Measurements from ENCODE around the gene FNDC1. TPM values are rescaled to one million over a fixed set of nuclear protein-coding genes. Genes with fewer than 3 reads are reported as not detected.
"Not testable (repeated sequence)": the region's sequence is repeated elsewhere in the genome, so short reads cannot be mapped to it uniquely, and the experiment has no call there.

The FNDC1 gene
- polyA plus RNA-seq, 3 donors from 2014 or later = not detected

DNA sequence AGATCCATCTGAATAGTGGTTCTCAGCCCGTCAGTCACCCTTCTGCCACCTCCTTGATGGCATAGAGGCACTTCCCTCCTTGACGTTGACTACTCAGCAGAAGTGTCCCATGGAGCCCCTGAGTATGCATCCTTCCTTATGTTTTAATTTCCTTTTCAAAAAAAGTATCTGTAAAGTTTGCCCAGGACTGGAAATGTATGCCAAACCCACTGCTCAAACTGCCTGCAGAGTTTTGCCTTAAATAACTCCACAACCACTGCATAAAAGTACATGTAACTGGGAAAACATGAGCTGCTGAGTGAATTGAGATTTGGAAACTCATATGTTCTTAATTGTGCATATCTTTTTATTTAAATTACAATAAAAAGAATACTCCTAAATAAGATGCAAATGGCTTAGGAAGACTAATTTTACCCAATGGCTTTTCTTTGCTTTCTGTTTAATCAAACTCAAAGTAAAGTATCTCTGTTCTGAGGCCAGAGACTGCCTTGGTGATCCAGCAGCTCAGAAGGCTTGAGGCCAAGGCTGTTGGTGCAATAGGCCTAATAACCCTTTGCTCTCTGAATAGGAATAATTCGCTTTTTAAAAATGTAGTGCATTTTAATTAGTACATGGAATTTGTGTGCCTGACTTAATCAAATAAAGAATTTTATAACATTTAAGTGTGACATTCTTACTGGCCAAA lies 90.4 kb downstream of the FNDC1 start:
- no peak overlapping the region for H3K4me3 Mint-ChIP-seq
- H3K4me1 Mint-ChIP-seq = no peaks in the 10 kb centered on the region

DNA sequence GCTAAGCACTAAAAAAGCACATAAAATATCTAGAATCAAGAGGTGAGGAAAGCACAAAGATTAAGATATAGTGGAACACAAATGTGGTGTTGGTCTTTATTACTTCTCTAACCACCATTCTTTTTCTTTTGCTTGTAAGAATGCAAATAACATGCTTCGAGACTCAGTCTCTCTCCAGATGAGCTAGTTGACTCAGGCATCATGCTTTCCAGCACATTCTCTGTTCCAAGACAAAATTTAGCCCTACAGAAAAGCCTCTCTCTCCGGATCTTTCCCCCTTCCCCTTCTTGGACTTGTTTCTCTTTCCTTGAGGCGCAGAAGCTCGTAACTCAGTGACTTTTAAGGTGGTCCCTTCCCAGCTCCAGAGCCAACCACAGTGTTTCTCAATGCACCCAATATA lies 91.0 kb downstream of the FNDC1 start:
- H3K9me3 Mint-ChIP-seq = no peaks in the 10 kb centered on the region
- no peak for DNase-seq
- H3K27ac Mint-ChIP-seq = no peak overlapping the region
- H3K36me3 Mint-ChIP-seq = no peaks in the 10 kb centered on the region
- no peaks in the 10 kb centered on the region for H3K4me1 Mint-ChIP-seq
- H3K4me3 Mint-ChIP-seq = no peak overlapping the region
- H3K27me3 Mint-ChIP-seq (ENCODE audit: low read depth in 3 of 3) = peaks cover 4 to 6% (median 5%) of the 10 kb centered on the region in 3 donors

More for the DNA sequence above, 90.4 kb downstream of the FNDC1 start:
- Mint-ChIP-seq H3K9me3 (no peaks in the 10 kb centered on the region), H3K27me3 (ENCODE audit: low read depth in 3 of 3) (peaks cover 5 to 8% (median 7%) of the 10 kb centered on the region in 3 donors), H3K27ac (no peak overlapping the region), H3K36me3 (no peaks in the 10 kb centered on the region)
- DNase-seq = no peak

GRCh38 chr6:159261995-159262394 lies 92.8 kb downstream of the FNDC1 start:
- Mint-ChIP-seq H3K27ac (no peak overlapping the region), H3K4me1 (no peaks in the 10 kb centered on the region), H3K4me3 (no peak overlapping the region), H3K36me3 (no peaks in the 10 kb centered on the region), H3K9me3 (no peaks in the 10 kb centered on the region), H3K27me3 (ENCODE audit: low read depth in 3 of 3) (peaks cover 0 to 8% (median 4%) of the 10 kb centered on the region in 3 donors)
- DNase-seq = no peak

DNA sequence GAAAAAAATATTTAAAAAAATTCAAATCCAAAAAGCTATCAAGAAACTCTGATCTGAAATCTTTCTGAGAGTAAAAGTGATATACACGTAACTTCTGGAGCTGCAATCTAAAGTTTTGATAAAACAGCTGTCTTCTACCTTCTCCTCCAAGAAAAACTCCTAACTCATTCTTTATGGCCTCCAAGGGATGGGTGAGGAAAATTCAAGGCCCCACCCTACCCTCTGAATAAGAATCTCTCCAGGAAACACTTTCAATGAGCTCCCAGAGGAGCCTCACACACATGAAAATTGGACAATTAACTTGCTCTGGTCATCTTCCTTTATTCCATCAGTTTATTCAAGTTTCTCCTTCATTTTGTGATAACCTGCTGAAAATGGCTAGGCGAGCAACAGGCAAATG lies 93.4 kb downstream of the FNDC1 start:
- Mint-ChIP-seq H3K4me1 (no peaks in the 10 kb centered on the region), H3K27me3 (ENCODE audit: low read depth in 3 of 3) (peaks cover 0 to 9% (median 5%) of the 10 kb centered on the region in 3 donors), H3K9me3 (peaks cover 0 to 1% (median 0%) of the 10 kb centered on the region in 6 donors), H3K36me3 (no peaks in the 10 kb centered on the region), H3K27ac (no peak overlapping the region), H3K4me3 (no peak overlapping the region)
- DNase-seq = no peak

DNA sequence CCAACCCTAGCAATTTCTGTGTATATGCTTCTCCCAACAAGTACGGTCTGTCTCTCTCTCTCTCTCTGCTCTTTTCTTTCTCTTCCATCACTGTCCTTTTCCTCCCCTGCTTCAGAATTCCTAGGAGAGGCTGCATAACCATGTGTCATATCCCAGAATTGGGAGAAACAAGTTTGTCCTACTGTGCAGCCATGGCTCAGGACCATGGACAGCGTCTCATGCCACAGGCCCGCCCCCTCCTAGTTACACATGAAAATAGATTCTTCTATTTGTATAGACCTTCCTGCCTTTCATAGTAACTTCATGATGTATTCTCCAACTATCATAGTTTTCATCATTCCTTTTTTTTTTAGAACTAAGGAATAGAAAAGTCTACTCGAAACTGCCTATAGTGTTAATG lies 98.0 kb downstream of the FNDC1 start:
- no peak overlapping the region for H3K4me3 Mint-ChIP-seq
- peak in 1 of 3 donors; percentile 8 for DNase-seq
- peaks cover 0 to 5% (median 4%) of the 10 kb centered on the region in 3 donors for H3K27me3 Mint-ChIP-seq (ENCODE audit: low read depth in 3 of 3)
- no peaks in the 10 kb centered on the region for H3K36me3 Mint-ChIP-seq
- H3K9me3 Mint-ChIP-seq = peaks cover 0 to 1% (median 0%) of the 10 kb centered on the region in 6 donors
- no peaks in the 10 kb centered on the region for H3K4me1 Mint-ChIP-seq
- no peak overlapping the region for H3K27ac Mint-ChIP-seq

- DNase-seq = no peak
- no peak overlapping the region for H3K4me3 Mint-ChIP-seq
Measured at GRCh38 chr6:159268511-159268910, 99.3 kb downstream of the FNDC1 start.

GRCh38 chr6:159271257-159271656 lies 102.1 kb downstream of the FNDC1 start:
- Mint-ChIP-seq H3K36me3 (no peaks in the 10 kb centered on the region), H3K27ac (no peak overlapping the region), H3K9me3 (peaks cover 0 to 1% (median 0%) of the 10 kb centered on the region in 6 donors), H3K4me1 (no peaks in the 10 kb centered on the region), H3K4me3 (no peak overlapping the region), H3K27me3 (ENCODE audit: low read depth in 3 of 3) (peaks cover 0 to 4% (median 3%) of the 10 kb centered on the region in 3 donors)
- DNase-seq = no peak

More at GRCh38 chr6:159268511-159268910, 99.3 kb downstream of the FNDC1 start:
- Mint-ChIP-seq H3K9me3 (peaks cover 0 to 1% (median 0%) of the 10 kb centered on the region in 6 donors), H3K4me1 (no peaks in the 10 kb centered on the region), H3K27ac (no peak overlapping the region), H3K36me3 (no peaks in the 10 kb centered on the region), H3K27me3 (ENCODE audit: low read depth in 3 of 3) (peaks cover 0 to 5% (median 4%) of the 10 kb centered on the region in 3 donors)

GRCh38 chr6:159278626-159279025 lies 109.4 kb downstream of the FNDC1 start:
- no peak overlapping the region for H3K27ac Mint-ChIP-seq
- no peaks in the 10 kb centered on the region for H3K36me3 Mint-ChIP-seq
- H3K4me1 Mint-ChIP-seq = no peaks in the 10 kb centered on the region
- peaks cover 0 to 3% (median 0%) of the 10 kb centered on the region in 6 donors for H3K9me3 Mint-ChIP-seq
- H3K27me3 Mint-ChIP-seq (ENCODE audit: low read depth in 3 of 3) = peaks cover 0 to 4% (median 0%) of the 10 kb centered on the region in 3 donors
- no peak for DNase-seq
- H3K4me3 Mint-ChIP-seq = no peak overlapping the region

- H3K36me3 Mint-ChIP-seq = no peaks in the 10 kb centered on the region
Measured at GRCh38 chr6:159279790-159280277, 110.6 kb downstream of the FNDC1 start.

DNA sequence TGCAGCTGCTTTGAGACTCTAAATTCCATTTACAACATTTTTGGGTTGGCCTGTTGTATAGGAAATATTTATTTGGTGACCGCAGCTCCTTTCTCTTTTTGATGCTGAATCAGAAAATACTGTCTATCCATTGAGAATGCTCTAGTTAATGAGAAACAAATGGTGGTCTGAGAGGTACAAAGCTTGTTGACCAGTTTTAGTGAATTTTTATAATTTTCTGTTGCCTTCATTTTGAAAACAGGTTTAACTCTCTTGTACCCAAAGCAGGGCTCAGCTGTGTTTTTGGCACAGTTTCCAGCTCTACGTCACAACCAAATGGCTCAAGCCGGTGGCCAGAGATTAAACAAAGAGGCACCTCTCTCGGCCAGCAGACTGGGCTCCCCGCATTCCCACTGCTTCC lies 113.2 kb downstream of the FNDC1 start:
- Mint-ChIP-seq H3K4me1 (no peaks in the 10 kb centered on the region), H3K27me3 (ENCODE audit: low read depth in 3 of 3) (peaks cover 2 to 15% (median 2%) of the 10 kb centered on the region in 3 donors), H3K9me3 (peaks cover 0 to 10% (median under 1%) of the 10 kb centered on the region in 6 donors), H3K36me3 (no peaks in the 10 kb centered on the region), H3K4me3 (no peak overlapping the region), H3K27ac (no peak overlapping the region)
- DNase-seq = no peak

More at GRCh38 chr6:159279790-159280277, 110.6 kb downstream of the FNDC1 start:
- Mint-ChIP-seq H3K9me3 (peaks cover 0 to 3% (median 0%) of the 10 kb centered on the region in 6 donors), H3K4me1 (no peaks in the 10 kb centered on the region), H3K4me3 (no peak overlapping the region), H3K27me3 (ENCODE audit: low read depth in 3 of 3) (peaks cover 0 to 4% (median 0%) of the 10 kb centered on the region in 3 donors), H3K27ac (no peak overlapping the region)
- DNase-seq = no peak

- H3K9me3 Mint-ChIP-seq, H3K27ac Mint-ChIP-seq, H3K4me1 Mint-ChIP-seq, H3K4me3 Mint-ChIP-seq, DNase-seq, H3K36me3 Mint-ChIP-seq: not testable (repeated sequence)
- peaks cover 5 to 20% (median 5%) of the 10 kb centered on the region in 3 donors for H3K27me3 Mint-ChIP-seq (ENCODE audit: low read depth in 3 of 3)
Measured at GRCh38 chr6:159284661-159285060, 115.5 kb downstream of the FNDC1 start.

GRCh38 chr6:159298840-159299239 lies 129.6 kb downstream of the FNDC1 start:
- Mint-ChIP-seq H3K4me1 (no peaks in the 10 kb centered on the region), H3K27ac (no peak overlapping the region), H3K27me3 (ENCODE audit: low read depth in 3 of 3) (peaks cover 5 to 13% (median 7%) of the 10 kb centered on the region in 3 donors)

GRCh38 chr6:159299566-159299965 lies 130.4 kb downstream of the FNDC1 start:
- no peak overlapping the region for H3K4me3 Mint-ChIP-seq
- H3K27ac Mint-ChIP-seq = no peak overlapping the region
- peaks cover 0 to 2% (median 0%) of the 10 kb centered on the region in 6 donors for H3K9me3 Mint-ChIP-seq
- peaks cover 4 to 13% (median 5%) of the 10 kb centered on the region in 3 donors for H3K27me3 Mint-ChIP-seq (ENCODE audit: low read depth in 3 of 3)
- no peaks in the 10 kb centered on the region for H3K4me1 Mint-ChIP-seq
- no peaks in the 10 kb centered on the region for H3K36me3 Mint-ChIP-seq
- no peak for DNase-seq

More at GRCh38 chr6:159298840-159299239, 129.6 kb downstream of the FNDC1 start:
- no peak for DNase-seq
- no peaks in the 10 kb centered on the region for H3K36me3 Mint-ChIP-seq
- no peak overlapping the region for H3K4me3 Mint-ChIP-seq
- peaks cover 0 to 2% (median 0%) of the 10 kb centered on the region in 6 donors for H3K9me3 Mint-ChIP-seq

DNA sequence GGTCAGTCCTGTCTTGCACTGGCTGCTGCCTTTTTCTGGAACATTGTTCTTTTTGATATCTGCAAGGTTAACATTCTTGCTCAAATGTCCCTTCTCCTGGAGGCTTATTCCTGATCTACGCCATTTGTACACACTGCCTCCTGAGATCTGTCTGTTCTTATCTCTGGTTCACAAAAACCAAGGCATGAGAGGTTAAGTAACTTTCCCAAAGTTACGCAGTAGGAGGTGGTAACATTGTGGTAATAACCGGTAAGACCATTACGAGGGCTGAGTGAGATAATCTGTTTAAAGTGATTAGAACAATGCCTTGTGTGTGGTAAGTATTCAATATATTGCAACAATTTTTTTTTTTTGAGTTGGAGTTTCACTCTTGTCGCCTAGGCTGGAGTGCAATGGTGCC lies 132.1 kb downstream of the FNDC1 start:
- DNase-seq = no peak
- no peak overlapping the region for H3K27ac Mint-ChIP-seq
- no peaks in the 10 kb centered on the region for H3K36me3 Mint-ChIP-seq
- no peaks in the 10 kb centered on the region for H3K4me1 Mint-ChIP-seq
- peaks cover 0 to 2% (median 0%) of the 10 kb centered on the region in 6 donors for H3K9me3 Mint-ChIP-seq
- no peak overlapping the region for H3K4me3 Mint-ChIP-seq
- peaks cover 2 to 17% (median 4%) of the 10 kb centered on the region in 3 donors for H3K27me3 Mint-ChIP-seq (ENCODE audit: low read depth in 3 of 3)
